Astrocyte of the spinal cord (primary cell): ENCODE results near the gene TMEM178B.

Experiments used
- DNase-seq: peaks from one replicate; pipeline ENCODE4 v3.0.0; 2011; ENCODE audit warnings: low read depth, low spot score
- H3K4me3 ChIP-seq: 2 replicates; pipeline ENCODE4 v1.5.1; 2011; ENCODE audit warnings: low read depth, mild to moderate bottlenecking, low read length, moderate library complexity
- in situ Hi-C: cut with HindIII; loops from 2 replicates; pipeline ENCODE4 v1.10.0; 2017; ENCODE audit warnings: low sequenced_read_pairs
- TF ChIP-seq, protein P1 (sequence below): IDR thresholded peaks from 2 replicates; pipeline ENCODE4 v1.5.1; 2012; ENCODE audit warnings: low read depth, mild to moderate bottlenecking, low read length, inconsistent platforms

The TMEM178B gene

GRCh38 chr7:141290973-141291372, 217.1 kb downstream of the TMEM178B start:
- TF ChIP-seq, protein P1, sequence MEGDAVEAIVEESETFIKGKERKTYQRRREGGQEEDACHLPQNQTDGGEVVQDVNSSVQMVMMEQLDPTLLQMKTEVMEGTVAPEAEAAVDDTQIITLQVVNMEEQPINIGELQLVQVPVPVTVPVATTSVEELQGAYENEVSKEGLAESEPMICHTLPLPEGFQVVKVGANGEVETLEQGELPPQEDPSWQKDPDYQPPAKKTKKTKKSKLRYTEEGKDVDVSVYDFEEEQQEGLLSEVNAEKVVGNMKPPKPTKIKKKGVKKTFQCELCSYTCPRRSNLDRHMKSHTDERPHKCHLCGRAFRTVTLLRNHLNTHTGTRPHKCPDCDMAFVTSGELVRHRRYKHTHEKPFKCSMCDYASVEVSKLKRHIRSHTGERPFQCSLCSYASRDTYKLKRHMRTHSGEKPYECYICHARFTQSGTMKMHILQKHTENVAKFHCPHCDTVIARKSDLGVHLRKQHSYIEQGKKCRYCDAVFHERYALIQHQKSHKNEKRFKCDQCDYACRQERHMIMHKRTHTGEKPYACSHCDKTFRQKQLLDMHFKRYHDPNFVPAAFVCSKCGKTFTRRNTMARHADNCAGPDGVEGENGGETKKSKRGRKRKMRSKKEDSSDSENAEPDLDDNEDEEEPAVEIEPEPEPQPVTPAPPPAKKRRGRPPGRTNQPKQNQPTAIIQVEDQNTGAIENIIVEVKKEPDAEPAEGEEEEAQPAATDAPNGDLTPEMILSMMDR: no peak
- no peak overlapping the region for H3K4me3 ChIP-seq
- in situ Hi-C loops: no loop called here

DNA sequence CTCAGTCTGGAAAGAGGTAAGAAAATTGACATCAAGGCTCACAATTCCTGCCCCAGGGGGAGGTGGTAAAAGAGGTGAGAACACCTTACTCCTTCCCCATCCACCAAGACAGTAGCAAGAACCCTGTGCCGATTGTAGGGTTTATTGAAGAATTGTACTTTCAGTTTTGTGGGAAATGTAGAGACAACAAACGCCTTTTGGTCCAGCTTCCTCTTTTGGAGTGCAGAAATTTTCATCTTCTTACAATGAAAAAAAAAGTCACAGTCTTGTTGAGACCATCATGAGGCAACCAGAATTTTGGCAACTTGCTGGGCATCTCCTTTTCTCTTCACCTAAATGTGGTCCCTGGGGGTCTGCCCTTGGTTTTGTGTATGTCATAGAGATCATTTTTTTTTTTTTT, 217.7 kb downstream of the TMEM178B start:
- in situ Hi-C loops: no loop called here
- no peak for DNase-seq
- H3K4me3 ChIP-seq: no peak overlapping the region

More at GRCh38 chr7:141290973-141291372, 217.1 kb downstream of the TMEM178B start:
- no peak for DNase-seq

DNA sequence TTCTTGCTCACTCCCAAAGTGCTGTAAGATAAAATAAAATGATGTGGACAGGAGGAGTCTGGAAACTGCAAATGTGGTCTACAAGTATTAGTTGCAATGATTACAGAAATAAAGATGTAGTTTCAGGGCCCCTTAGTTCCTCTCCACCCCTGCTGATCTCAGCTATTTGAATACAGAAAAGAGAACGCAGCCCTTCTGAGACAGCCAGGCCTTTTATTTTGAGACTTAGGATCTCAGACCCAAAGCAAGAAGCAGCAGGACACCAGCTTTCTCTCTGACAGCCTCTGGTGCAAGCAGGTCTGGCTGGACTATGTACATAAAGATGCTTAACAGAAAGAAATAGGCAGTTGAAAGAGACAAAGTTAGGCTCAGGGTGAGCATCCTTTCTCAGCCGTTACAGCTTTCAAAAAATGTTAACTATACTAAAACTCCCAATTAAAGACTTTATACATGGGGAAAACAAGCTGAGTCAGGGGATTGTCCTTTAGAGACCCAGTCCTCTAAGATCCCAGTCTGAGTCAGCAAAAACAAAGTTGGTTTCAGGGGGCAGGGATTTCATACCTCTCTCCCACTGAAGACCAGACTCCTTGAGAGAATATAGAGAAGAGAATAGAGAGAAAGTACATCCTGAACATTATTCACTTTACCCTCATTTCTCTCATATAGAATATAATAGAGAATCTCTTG, 220.4 kb downstream of the TMEM178B start:
- in situ Hi-C loops: no loop called here
- DNase-seq: no peak
- H3K4me3 ChIP-seq: no peak overlapping the region
- TF ChIP-seq, protein P1: no peak

More for the DNA sequence above, 217.7 kb downstream of the TMEM178B start:
- TF ChIP-seq, protein P1: no peak

- no peak for DNase-seq
- no peak overlapping the region for H3K4me3 ChIP-seq
- in situ Hi-C loops: no loop called here
- TF ChIP-seq, protein P1: no peak
Observed at GRCh38 chr7:141295367-141295895, 221.6 kb downstream of the TMEM178B start.

DNA sequence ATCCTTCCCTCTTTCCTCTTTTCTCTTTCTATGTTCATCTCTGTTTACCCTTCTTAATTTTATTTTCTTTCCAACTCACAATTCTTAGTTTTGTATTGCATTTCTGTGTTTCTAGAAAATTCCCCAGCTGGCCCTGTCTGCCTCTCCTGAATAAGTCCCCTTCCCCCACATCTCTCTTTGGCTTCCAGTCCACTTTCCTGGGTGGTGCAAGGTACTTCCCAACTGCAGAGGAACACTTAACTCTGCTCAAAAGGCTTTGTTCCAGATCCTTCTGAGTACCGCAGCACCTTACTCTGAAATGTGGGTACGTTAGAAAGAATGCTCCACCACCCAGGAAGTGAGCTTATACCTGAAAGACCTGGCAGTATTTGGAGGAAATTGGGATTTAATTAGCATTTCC, 227.0 kb downstream of the TMEM178B start:
- in situ Hi-C loops: no loop called here
- H3K4me3 ChIP-seq: no peak overlapping the region
- DNase-seq: no peak
- TF ChIP-seq, protein P1: no peak

DNA sequence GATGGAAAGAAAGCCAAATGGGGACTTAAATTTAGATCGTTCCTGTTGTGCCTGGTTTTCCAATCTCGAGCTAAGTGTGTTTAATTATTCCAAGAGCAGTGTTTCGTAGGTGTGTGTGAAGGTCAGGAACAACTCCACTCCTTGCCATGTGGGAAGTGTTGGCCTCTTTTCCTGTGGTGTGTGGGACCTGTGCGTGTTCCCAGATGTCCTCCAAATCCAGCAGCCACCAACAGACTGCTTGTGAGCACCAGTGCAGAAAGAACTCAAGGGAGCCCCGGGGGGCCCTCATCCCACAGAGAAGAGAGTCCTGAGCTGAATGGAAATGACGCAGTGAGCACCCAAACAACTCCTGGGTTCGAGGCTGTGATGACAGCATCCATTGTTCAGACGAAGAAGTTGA, 227.7 kb downstream of the TMEM178B start:
- TF ChIP-seq, protein P1: no peak
- in situ Hi-C loops: no loop called here
- H3K4me3 ChIP-seq: no peak overlapping the region
- DNase-seq: no peak
